ENCODE results near the gene MDH1B. TPM values are rescaled to one million over a fixed set of nuclear protein-coding genes. Genes with fewer than 3 reads are reported as not detected.

The MDH1B gene
- total RNA-seq, 1 experiment from 2014 or later = 1.3 TPM

DNA sequence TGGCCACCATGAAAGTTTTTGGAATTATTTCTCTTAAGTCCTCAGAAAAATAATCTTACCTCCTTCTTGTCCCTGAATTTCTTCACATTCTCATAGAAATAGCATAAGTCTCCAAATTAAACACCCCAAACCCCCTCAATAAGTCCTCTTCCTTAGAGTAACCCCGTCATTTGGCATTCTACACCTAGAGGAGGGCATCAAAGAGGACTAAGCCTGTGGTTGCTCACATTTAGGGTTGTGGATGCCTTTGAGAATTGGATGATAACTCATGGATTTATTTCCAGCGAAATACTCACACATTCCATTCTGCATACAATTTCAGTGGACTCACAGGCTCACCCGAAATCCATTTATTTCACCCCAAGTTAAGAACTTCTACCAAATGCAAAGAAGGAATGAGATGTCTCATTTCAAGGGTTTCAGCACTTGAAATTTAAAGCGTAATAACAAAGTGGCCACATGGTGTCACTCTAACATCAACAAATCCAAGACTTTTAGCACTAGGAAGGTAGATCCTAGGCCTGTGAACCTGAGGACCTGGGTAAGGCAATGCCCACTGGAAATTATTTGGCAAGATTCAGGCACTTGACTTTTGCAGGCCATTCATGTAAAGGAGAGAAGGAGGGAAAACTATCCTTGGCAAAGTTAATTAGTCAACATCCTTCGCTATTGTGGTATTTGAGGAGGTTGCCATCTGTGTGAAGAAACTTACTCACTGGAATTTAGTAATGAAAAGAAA, 71.6 kb downstream of the MDH1B start:
- no peak overlapping the region for H3T11ph ChIP-seq (ENCODE audit: low read length)
- H3K9me3 ChIP-seq (ENCODE audit: control insufficient read depth, low read depth, low read length) = no peaks in the 10 kb centered on the region
- no peak overlapping the region for H2AK5ac ChIP-seq (ENCODE audit: insufficient read length, low read length)
- no peaks in the 10 kb centered on the region for H3K23me2 ChIP-seq (ENCODE audit: insufficient read length, low read depth, low read length, poor library complexity, severe bottlenecking)
- no peak overlapping the region for H3K23ac ChIP-seq (ENCODE audit: insufficient read length, low read depth, low read length)
- no peak overlapping the region for H4K8ac ChIP-seq (replicated peaks; ENCODE audit: insufficient read length, low read depth, low read length)
- H3K56ac ChIP-seq (ENCODE audit: insufficient read length, low read depth, low read length) = no peak overlapping the region
- no peak overlapping the region for H3K4me2 ChIP-seq (ENCODE audit: insufficient read depth, insufficient read length, low read length)
- no peaks in the 10 kb centered on the region for H3K4me1 ChIP-seq (ENCODE audit: insufficient read depth, low read length)
- no peak overlapping the region for H3K4ac ChIP-seq (ENCODE audit: low read depth, low read length)
- no peak overlapping the region for H3K14ac ChIP-seq (ENCODE audit: insufficient read depth, low read length)
- no peaks in the 10 kb centered on the region for H4K20me1 ChIP-seq (ENCODE audit: control insufficient read depth, insufficient read depth, insufficient read length)
- H3K79me2 ChIP-seq (ENCODE audit: insufficient read depth, low read length) = no peaks in the 10 kb centered on the region
- no CpG with 5 or more reads among the region's 5 CpGs for WGBS (ENCODE audit: extremely low coverage, insufficient read length, low lambda C conversion rate)
- H4K5ac ChIP-seq (ENCODE audit: insufficient read length, low read depth, low read length) = no peak overlapping the region
- no peak overlapping the region for H3K9ac ChIP-seq (ENCODE audit: extremely low read depth, insufficient read length, low read length)
- H3K79me1 ChIP-seq (ENCODE audit: insufficient read depth, low read depth, low read length, poor library complexity, severe bottlenecking) = no peaks in the 10 kb centered on the region
- DNase-seq = peak; percentile 36
- H2BK12ac ChIP-seq (ENCODE audit: insufficient read length, low read depth, low read length) = no peak overlapping the region
- Mint-ChIP-seq H3K27ac (no peak overlapping the region), H3K4me3 (no peak overlapping the region), H3K9me3 (no peaks in the 10 kb centered on the region), H3K36me3 (ENCODE audit: insufficient read depth in 1 of 3, low read depth in 3 of 3) (no peaks in the 10 kb centered on the region), H3K4me1 (no peaks in the 10 kb centered on the region), H3K27me3 (ENCODE audit: low read depth) (no peaks in the 10 kb centered on the region)
- H2BK20ac ChIP-seq (ENCODE audit: low read depth, low read length, poor library complexity, severe bottlenecking) = no peak overlapping the region
- no peak overlapping the region for H2BK15ac ChIP-seq (ENCODE audit: low read depth, low read length)
- peak; percentile 80 for TF ChIP-seq CTCF (conservative IDR thresholded peaks at IDR 0.05)
- H3K27me3 ChIP-seq (ENCODE audit: insufficient read depth, low read length) = no peaks in the 10 kb centered on the region
- H2BK120ac ChIP-seq (ENCODE audit: low read depth, low read length, poor library complexity, severe bottlenecking) = no peak overlapping the region
- H2AFZ ChIP-seq (ENCODE audit: low read length) = no peak overlapping the region
- no peak overlapping the region for H3K27ac ChIP-seq (ENCODE audit: insufficient read length, low read depth, low read length)
- H3K18ac ChIP-seq (ENCODE audit: insufficient read length, low read depth, low read length) = no peak overlapping the region
- H2BK5ac ChIP-seq (ENCODE audit: insufficient read length, low read length) = no peak overlapping the region
- no peak overlapping the region for H4K91ac ChIP-seq (ENCODE audit: insufficient read length, low read depth, low read length)
